ENCODE measurements around the gene SPATA12.

The SPATA12 gene

DNA sequence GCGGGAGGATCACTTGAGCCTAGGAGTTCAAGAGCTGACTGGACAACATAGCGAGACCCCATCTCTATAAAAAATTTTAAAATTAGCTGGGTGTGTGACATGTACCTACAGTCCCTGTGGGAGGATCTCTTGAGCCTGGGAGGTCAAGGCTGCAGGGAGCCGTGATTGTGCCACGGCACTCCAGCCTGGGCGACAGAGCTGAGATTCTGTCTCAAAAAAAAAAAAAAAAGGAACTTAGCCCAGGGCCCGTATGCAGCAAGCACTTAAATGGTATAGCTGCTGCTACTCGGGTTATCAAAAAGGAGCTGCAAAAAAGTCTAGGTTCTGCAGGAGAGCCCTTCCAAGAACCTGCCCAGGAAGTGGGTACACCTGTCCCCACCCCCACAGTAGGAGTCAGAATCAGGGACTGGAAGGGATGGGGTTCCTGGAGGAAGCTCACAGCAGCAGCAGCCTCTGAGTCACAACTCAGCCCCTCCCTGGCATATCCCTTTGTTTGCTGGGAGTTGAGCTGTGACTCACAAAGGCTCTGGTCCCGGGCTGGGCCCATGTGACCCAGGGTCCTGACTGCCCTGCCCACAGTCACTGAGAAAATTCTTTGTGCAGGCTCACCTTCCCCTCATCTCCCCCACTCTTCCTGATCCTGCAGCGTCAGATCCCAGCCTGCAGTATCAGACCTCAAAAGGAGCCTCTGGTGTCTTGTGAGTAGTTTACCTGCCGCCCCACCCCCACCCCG is at the start of gene SPATA12:
Gene SPATA12, plus strand, starts transcription at position 576 of the 733 bp plus-strand sequence. CDS start 13,031 bp downstream, outside the sequence.
- no peak for DNase-seq (ENCODE audit: low spot score)

DNA sequence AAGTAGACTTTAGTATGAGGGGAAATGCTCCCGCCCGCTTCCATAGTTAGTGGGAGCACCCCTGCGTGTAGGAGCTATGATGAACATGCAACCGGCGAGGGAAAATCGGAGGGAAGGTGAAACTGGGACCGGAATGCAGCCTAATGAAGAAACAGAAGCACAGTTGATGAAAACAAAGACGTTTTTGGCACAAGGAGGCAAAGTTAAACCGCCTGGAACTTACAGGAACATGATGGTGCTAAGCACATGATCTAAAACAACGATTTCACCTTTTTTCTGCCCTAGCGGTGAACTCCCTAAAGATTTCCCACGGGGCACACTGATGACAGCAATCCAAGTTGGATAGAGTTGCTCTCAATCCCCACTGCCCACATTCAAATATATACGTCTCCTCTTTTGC is 49.4 kb upstream of the SPATA12 start:
- DNase-seq (ENCODE audit: low spot score): no peak

DNA sequence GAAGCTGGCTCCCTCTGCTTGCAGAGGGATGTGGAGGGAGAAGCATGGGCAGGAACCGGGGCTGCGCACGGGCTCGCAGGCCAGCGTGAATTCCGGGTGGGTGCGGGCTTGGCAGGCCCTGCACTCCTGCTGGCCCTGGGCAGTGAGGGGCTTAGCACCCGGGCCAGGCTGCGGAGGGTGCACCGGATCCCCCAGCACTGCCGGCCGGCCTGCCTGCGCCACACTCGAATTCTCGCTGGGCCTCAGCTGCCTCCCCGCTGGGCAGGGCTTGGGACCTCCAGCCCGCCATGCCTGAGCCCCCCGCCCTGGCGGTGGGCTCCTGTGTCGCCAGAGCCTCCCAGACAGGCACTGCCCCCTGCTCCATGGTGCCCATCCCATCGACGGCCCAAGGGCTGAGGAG is 47.6 kb upstream of the SPATA12 start:
- DNase-seq (ENCODE audit: low spot score): no peak

DNA sequence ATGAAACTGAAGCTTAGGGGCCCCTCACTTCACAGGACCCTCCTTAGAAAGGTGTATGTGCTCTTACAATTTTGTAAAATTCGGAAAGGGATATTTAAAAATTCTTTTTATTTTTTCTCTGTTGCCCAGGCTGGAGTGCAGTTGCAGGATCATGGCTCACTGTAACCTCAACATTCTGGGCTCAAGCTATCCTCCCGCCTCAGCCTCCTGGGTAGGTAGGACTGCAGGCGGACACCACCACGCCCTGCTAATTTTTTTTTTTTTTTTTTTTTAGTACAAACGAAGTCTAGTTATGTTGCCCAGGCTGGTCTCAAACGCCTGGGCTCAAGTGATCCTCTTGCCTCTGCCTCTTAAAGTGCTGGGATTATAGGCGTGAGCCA is 45.1 kb upstream of the SPATA12 start:
- no peak for DNase-seq (ENCODE audit: low spot score)

DNA sequence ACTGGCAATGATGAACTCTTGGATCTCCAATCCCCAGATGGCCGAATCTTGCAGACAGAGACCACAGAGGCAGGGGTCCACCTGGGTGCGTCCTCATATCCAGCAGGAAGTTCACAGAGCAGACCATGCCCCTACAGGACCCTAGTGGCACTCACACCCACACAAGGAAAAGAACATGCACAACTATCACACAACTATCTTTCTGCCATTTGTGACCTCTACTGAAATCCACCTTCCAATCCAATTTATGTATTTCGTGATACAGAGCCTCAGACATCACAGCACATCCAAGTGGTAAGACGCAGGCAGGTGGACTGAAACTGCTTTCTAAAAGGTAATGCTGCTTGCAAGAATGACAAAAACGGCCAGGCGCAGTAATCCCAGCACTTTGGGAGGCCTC is 44.6 kb upstream of the SPATA12 start:
- DNase-seq (ENCODE audit: low spot score): no peak

DNA sequence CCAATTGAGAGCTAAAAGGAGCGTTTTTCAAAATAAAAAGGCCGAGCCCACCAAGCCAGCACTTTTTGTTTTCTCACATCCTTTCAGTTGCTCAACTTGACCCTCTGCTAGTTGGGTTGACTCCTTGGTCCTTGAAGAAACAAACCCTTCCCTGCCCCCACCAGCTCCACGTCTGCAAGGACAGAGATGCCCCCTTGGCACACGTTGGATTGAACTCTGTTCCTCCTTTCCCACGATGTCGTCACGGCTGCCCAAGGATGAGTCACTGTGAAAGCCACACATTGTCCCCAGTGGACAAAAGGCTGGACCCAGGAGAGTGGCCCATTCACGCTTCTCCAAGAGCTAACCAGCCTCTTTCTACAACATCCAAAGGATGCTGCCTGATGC is 43.0 kb upstream of the SPATA12 start:
- no peak for DNase-seq (ENCODE audit: low spot score)

- no peak for DNase-seq (ENCODE audit: low spot score)
These were observed 42.2 kb upstream of the SPATA12 start for GRCh38 chr3:57018246-57018645.

DNA sequence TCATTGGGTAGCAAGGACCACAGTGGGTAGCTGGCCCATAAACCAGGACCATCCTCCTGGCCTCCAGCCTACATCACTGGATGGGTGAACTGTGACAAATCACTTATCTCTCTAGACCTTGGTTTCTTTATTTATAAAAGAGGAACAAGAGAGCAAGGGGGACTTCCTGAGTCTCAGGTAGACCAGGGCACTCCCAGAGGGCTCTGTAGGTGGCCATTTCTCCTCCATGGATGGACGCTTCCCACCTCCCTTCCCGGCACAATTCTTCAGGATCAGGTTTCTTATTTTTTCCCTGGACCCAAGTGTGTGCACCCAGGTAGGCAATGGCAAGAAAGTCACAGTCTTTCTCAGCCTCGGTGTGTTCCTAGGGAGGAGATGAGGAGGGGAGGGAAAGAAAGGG is 41.4 kb upstream of the SPATA12 start:
- DNase-seq (ENCODE audit: low spot score): no peak

DNA sequence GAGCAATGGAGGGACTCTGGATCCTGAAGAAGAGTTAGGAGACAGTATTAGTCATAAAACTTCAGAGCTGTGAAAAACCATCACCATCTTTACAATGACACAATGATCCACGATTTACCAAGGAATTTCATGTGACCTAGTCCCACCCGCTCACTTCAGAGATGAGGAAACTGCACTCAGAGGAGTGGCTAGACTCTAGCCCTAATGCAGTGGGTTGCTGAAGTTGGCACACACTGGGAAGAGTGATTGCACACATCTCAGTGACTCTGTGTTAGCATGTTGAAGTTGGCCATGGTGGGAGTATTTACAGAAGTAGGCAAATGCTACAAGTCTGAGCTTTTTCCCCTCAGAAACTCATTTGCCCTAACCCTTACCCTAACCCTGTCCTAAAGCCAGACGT is 35.2 kb upstream of the SPATA12 start:
- no peak for DNase-seq (ENCODE audit: low spot score)

DNA sequence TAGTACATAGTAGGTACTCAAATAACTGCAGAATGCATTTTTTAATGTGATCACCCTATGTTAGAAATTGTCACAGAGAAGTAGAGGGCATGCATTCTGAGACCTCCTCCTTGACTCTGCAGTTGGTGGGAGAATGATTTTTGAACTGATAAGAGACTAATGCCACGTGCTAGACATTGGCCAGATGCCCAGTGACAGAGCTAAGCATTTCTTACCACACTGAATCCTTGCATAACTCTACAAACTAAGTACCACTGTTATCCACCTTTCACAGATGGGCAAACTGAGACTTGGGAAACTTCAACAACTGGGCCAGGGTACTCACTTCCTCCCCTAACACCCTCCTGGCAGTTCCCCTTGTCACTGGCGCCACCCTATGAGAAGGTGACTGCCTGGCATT is 33.5 kb upstream of the SPATA12 start:
- no peak for DNase-seq (ENCODE audit: low spot score)

DNA sequence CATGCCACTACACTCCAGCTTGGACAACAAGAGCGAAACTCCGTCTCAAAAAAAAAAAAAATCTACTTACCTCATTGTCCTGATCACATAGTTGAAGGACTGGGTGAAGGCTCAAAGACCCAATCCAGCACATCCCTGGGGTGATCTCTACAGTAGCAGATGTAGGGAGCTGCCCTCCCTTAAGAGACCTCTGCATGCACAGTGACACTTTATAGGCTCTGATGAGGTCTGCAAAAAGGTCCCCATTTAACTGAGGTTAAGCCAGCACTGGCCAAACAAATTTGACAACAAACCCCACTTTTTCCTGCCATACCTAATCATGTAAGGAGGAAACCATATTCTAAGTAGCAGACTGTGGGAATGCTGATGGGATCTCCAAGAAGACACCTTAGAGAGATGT is 31.1 kb upstream of the SPATA12 start:
- DNase-seq (ENCODE audit: low spot score): no peak

- no peak for DNase-seq (ENCODE audit: low spot score)
These were observed 30.5 kb upstream of the SPATA12 start for GRCh38 chr3:57029924-57030323.

GRCh38 chr3:57030721-57031120 is 29.7 kb upstream of the SPATA12 start:
- no peak for DNase-seq (ENCODE audit: low spot score)

- DNase-seq (ENCODE audit: low spot score): no peak
These were observed 28.6 kb upstream of the SPATA12 start for GRCh38 chr3:57031631-57032541.

DNA sequence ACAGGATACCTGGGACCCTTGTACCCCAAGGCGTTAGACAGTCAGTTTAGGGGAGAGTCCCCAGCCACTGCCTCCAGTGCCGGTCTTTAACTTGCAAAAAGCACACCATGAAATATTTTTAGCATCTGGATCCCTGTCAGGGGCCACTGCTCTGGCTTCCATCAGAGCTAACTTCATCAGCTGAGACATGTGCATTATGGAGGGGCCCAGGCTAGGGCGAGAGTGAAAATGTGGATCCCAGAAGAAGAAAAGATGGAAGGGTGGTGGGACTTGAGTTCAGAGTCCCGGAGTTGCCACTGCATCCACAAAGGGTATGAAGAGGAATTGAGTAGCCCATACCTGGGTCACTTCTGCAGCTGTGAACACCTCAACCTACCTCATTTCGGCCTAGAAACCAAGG is 23.5 kb upstream of the SPATA12 start:
- DNase-seq (ENCODE audit: low spot score): no peak

DNA sequence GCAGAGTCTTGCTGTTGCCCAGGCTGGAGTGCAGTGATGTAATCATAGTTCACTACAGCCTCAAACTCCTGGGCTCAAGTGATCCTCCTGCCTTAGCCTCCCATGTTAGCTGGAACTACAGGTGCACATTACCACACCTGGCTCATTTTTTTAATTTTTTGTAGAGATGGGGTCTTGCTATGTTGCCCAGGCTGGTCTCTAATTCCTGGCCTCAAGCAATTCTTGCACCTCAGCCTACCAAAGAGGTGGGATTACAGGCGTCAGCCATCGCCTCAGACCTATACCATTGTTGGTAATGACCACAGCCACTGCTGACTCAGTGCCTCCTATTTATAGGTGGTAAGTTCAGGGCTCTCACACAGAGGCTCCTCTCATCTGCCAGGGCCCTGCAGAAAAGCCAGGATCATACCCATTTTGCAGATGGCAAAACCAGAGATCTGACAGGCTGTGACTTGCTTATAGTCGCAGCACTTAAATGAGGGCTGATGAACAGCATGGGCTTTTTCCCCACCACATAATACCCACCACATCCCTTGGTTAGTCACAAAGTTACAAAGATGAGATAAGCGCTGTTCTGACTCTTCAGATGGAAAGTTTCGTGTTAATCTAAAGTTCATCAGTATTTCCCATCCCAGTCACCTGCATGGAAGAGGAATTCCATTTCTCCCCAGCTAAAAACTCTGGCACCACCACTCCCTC is 21.8 kb upstream of the SPATA12 start:
- no peak for DNase-seq (ENCODE audit: low spot score)

GRCh38 chr3:57041674-57042073 is 18.8 kb upstream of the SPATA12 start:
- no peak for DNase-seq (ENCODE audit: low spot score)

DNA sequence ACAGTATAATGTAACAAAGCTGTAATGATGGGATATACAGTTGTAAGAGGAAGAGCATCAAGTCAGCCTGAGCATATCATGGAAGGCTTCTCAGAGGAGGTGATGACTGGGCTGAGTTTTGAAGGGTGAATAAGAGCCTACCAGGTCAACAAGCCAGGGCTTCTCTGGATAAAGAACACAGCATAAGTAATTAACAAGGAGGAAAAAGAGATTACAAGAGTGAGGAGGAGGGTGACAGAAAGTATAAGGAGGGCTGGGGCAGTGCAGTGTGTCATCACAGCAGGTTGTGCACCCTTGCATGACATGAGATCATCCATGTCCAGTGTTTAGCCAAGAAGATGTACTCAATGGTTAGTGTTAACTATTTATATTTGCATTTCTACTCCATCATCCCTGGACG is 16.9 kb upstream of the SPATA12 start:
- DNase-seq (ENCODE audit: low spot score): no peak

- DNase-seq (ENCODE audit: low spot score): no peak
These were observed 14.2 kb upstream of the SPATA12 start for GRCh38 chr3:57046101-57046765.

GRCh38 chr3:57048052-57048671 is 12.3 kb upstream of the SPATA12 start:
- no peak for DNase-seq (ENCODE audit: low spot score)

DNA sequence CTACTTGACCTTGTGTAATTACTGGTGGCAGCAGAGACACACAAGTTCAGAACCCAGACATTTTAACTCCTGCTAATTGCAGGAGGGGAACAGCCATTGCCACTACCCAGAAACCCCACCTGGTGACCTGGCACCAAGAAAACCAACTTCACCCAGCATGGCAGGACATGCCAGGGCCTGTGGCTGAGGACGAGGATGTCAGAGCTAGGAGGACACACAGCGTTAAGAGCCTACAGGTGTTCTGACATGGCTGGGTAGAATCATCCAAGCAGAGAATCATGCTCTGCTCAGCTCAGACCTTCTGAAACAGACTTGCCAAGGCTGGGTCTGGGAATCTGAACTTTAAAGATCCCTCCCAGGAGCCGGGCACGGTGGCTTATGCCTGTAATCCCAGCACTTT is 11.7 kb upstream of the SPATA12 start:
- no peak for DNase-seq (ENCODE audit: low spot score)

GRCh38 chr3:57052662-57053061 is 7.8 kb upstream of the SPATA12 start:
- no peak for DNase-seq (ENCODE audit: low spot score)

Data from CD4-positive, alpha-beta T cell treated with Interleukin-2 at 100 ng/mL for 4 hours (primary cell).